HG03565 (cell line): Measurements from ENCODE around the gene SEC31A.
A peak's percentile ranks its signal among the peaks of the same experiment; 100 is the strongest.

ENCODE experiments used
- ATAC-seq: cut with Tn5 transposase; IDR thresholded peaks from one replicate; pipeline ENCODE4 v1.9.1; 2021; ENCODE audit warnings: mild to moderate bottlenecking, moderate library complexity; ENCODE audit not compliant: unreplicated experiment

The SEC31A gene

DNA sequence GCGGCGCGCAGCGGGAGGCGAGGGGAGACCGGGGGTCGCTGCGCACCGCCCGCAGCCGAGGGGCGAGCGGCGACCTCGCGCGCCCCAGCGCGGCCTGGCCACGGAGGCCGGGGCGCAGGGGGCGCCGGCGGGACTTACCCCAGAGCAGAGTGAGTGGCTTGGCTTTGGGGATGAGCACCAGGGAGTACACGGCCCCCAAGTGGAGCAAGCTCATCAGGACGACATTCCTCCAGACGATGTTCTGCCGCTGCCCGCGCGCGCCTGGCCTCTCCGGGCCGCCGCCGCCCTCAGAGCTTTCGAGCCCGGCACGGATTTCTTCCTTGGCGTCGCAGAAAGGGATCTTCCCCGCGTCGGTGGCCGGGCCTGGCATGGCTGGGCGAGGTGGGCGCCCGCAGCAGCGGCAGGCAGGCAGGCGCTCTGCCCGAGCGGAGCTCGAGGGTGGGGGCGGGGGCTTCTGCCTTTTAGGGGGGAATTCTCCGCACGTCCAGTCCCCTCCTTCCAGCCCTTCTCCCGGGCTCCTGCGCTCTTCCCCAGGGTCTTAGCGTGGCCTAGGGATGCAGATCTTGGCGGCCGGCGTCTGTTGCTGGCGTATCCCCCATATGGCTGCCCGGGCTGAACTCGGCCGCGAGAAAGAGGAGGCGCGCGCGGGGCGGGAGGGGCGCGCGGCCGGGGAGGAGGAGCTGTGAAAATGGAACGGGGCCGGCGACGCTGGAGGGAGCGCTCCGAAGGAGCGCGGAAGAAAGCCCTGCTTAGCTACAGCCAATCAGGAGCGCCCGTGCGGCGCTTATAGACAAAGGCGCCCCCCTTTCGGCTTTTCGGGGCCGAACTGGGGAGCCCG, 92.6 kb downstream of the SEC31A start, which contains the start of gene SCD5:
TSS of gene SCD5 (minus strand) at position 629 of the 838 bp plus-strand sequence. CDS start at position 370, 259 bp downstream.
- peak; percentile 78 for ATAC-seq

DNA sequence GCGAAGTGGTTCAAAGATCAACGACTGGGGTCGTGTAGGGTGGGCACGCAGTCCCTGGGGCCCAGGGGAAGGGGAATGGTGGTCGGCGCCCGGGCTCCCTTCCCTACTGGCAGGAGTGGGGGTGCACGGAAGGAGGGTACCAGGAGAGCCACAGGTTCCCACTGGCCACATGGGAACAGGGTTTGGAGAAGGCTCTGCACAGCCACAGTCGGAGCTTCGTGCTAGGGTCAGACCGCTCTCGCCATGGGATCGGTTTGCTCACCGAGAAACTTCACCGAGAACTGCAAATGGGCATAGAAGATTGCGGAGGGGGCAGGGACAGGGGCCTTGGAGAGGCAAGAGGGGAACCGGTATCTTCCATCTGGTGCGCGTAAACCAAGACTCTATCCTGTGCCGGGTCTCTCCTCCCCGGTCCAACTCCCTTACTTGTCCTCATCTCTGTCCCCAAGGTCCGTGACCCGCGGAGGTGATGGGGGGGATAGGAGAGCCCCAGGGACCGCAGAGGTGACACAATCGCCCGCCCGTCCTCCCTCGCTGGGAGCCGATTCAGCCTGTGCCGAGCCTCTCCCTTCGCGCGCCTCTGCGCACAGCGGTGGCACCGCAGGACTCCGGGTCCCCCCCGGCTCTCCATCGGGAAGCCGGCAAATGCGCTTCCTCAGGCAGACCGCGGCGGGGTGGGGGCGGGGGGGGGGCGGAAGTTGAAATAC, 93.4 kb downstream of the SEC31A start:
- ATAC-seq: no peak

DNA sequence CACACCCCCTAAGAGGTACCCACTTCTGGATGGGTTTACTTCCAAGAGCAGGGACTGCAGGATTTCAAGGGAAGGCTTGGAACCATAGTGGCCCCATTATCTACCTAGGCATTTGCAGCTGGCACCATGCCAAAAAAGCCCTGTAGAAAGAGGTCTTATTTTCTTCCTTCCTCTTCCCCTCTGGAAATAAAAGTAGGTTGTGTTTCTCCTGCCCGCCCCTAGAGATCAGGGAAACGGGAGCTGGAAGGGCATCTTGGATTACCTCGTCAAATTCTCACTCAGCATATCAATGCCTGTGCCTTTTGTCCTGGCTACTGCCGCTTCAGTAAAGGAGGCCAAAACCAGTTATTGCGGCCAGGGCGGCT, 93.9 kb downstream of the SEC31A start:
- no peak for ATAC-seq

DNA sequence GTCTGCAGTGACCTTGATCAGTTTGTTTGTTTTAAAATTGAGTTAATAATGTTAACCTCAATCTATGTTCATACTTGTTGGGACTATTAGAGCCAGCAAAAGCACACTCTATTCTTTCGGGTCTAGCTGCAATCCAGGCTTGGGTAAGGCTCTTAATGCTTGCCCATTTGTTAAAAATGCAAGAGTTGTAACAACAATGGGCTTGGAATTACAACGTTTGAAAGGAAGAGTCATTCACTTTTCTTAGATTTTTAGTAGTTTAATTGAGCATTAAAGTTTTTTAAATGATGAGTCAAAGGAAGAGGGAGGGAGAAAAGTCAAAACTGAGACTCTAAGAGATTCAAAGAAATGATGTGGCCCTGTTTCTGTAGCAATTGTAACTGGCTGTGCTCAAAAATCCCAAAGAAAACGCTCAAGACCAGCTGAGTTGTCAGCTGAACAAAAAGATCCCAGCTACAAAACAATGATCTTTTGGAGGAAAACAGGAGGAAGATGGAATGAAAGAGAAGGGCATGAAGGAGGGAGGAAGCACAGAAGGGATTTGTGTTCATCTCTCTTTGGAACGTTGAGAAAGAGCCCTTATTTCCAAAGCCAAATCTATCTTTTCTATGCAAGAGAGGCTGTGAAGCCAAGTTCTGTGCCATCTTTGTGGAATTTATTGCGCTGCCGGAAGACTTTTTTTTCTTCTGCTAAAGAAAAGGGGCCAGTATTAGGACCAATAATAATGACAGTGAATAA, 97.9 kb downstream of the SEC31A start:
- no peak for ATAC-seq

DNA sequence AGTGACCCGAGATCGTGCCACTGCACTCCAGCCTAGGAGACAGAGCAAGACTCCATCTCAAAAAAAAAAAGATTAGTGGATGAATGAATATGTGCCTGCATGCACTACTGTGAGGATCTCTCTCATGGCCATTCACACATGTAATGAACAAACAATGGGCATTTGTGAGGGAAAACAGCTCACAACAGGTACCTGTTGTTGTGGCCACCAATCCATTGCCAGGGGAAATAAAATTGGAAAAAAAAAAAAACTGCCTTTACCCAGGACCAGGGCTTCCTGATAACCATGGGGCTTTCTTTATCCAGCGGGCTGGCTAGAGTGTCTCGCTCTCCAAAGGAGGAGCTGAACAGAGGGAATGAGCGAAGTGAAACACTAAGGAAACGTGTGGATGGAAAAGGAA, 99.8 kb downstream of the SEC31A start:
- no peak for ATAC-seq

DNA sequence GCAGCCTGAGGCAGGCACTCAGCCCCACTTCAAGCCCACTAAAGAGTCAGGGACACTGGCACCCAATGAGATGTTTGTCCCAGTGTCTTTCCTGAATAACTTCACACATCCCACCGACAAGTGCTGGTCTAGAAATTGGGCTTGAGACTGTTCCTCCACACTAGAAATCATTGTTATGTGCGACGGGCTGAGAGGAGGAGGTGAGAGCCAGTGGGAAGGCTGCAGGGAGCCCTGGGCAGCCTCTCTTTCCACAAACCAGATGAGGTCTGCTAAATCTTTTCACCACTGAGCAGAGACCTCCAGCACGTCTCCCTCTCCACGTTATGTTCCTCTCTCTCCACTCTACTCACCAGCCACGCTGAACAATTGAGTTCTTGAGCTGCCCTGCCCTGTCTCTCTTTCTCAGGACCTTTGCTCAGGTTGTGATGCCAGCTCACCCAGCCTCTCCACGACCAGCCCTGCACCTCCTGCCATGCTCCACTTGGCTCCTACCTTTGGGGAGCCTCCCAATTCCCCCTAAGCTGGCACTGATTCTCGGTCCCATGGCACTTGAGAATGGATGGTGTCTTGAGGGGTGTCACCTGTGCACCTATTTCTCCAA, 100.8 kb downstream of the SEC31A start:
- ATAC-seq: no peak

DNA sequence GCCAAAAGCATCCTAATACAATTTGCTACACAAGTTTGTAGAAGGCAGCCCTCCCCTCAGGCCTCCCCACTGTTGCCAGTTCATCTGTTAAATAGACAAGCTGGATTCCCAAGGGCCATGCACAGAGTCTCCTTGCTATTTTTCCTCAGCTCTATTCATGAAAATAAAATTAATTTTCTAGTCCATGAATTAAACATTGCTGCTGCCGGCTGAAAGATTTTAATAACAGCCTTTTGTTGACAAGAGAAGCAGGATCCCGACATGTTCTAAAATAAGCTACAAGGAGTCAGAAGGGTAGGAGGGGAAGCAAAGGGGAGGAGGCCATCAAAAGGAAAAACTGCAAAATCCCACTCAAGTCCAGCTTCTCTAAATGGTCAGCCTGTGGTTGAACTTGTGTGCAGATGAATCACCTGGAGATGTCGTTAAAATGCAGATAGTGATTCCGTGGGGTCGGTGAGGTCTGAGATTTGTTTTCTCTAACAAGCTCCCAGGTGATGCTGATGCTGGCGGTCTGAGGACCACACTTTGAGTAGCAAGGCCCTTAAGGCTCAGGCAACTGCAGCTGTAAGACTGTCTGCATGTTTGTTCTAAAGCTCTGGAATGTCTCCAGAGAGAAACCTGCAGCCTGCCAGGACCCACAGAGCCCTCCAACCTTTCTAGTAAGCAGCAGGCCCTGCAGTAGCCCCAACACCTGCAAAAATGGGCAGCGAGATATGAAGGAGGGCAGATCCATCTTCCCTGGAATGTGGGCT, 101.8 kb downstream of the SEC31A start:
- no peak for ATAC-seq

DNA sequence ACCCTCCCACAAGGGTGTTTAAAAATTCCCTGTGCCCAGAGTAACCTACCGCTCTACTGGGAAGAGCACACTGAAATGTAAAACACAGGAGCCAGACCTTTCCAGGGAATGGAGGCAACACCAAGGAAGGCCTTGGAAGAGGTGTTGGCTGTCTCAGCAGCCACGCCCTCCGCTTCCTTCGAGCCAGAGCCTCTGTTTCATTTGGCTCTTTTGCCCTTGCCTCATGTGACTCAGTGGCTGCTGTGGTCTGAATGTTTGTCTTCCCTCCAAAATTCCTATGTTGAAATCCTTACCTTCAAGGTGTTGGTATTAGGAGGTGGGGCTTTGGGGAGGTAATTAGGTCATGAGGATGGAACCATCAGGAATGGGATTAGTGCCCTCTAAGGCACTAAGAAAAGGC, 103.6 kb downstream of the SEC31A start:
- no peak for ATAC-seq

DNA sequence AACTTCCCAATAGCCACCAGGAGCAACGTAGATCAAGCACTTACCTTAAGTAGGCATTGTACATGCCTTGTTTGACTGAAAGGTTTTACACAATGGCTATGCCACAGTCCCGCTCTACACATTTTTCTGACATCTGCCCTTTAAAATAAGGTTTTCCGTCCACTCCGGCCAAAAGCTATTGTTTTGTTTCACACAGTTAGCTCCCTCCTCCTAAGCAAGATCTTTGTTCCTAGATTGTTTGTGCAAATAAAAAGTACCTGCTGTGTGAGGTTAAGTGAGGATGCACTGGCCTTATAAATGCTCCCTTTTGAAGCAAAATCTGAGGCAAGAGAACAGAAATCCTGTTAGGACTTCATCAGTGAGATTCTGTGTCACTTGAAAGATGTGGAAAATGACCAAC, 104.1 kb downstream of the SEC31A start:
- no peak for ATAC-seq

DNA sequence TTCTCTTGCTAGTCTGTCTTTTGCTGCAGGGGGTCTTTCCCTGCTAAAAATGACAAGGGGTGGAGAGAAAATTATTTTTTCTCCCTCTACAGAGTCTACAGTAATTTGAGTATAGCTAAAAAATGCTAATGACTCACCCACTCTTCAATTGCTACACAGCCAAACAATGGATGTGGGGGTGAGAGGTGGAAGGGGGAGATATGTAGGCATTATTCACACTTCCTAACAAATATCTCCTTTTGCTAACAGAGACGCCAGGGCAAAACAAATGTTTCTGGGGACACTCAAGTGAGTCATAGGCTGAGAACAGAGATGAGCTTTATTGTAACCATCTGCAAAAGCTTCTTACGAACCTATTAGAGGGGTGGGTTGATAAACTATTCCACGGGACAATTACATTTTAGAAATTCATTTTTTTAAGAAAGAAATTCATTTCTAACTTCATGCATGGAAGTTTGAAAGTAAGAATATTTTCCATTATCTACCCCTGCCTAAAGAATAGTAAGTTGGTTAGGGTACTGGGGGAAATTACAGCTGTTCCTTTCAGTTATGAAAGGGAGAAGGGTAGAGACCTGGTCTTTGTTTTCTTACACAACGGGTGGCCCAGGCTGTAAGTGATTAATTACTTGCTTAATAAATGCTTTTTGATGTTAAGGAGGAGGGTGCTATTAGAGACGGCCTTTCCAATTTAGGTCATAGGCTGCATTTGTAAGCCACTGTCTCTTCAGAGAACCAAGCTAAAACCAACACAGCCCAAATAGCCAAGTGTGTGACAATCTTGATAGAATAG, 105.1 kb downstream of the SEC31A start:
- no peak for ATAC-seq

DNA sequence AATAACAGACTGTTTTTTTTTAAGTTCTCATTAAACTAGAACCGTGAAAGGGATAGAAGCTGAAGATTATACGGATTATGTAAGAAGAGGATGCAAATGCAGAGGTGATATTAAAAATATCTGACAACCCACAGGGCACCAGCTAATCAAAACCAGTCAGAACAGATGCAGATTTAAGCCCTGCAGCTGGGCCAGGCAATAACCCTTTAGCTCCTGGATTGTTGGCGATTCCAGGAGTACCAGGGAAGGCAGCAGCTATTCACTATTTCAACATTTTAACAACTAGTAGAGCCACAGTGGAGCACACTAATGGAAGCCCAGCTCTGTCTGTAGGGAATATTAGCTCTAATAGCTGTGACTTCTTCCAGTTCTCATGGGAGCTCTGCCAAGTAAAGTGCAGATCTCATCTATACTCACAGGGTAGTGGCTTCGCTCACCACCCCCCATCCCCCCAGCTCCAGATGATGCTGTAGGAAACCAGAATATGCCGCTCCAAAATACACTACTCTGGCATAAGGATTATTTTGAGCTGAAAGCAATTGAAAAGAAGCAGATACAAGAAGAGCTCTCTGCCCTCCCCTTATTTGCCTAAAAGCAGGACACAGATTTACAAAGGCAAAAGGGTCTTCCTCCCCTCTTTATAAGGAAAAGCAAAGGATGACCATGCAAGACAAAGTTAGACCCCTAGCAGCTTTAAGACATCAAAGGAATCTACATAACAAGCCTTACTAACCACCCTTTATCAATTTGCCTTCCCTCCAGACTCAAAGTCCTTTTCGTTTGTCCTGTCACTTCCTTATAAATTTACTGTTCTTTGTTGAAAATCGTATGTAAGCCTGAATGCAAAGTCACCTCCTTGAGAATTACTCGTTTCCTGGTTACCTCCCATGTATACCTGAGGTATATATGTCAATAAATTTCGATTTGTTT, 106.0 kb downstream of the SEC31A start:
- ATAC-seq: no peak

DNA sequence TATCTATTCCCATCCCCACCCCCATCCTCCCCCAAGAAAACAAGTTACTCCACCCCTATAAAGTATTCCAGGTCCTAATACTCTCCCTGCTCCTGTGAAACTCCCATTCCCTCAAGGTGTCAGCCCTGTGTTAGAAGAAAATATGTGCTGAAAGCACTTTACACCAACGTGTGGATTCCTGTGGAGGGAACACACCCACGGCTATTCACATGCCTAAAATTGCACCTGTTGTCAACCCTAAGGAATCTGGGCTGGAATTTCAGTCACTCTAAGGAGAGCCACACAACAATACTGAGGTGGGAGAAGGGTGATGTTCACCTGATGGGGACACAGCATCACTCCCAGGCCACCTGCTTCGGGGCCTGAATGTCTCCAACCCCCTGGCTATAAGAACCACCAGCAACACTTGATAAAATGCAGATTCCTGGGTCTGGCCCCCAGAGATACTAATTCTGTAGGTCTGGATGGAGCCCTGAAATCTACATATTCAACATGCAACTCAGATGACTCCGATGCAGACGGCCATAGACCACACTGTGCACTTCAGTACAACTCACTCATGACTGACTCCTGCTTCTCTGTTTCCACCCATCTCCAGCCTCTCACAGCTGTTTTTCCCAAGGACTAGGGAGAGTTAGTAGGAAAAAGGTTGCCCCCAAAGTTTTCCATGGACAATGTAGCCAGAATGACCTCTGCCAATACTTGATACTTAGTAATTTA, 108.2 kb downstream of the SEC31A start:
- ATAC-seq: no peak

DNA sequence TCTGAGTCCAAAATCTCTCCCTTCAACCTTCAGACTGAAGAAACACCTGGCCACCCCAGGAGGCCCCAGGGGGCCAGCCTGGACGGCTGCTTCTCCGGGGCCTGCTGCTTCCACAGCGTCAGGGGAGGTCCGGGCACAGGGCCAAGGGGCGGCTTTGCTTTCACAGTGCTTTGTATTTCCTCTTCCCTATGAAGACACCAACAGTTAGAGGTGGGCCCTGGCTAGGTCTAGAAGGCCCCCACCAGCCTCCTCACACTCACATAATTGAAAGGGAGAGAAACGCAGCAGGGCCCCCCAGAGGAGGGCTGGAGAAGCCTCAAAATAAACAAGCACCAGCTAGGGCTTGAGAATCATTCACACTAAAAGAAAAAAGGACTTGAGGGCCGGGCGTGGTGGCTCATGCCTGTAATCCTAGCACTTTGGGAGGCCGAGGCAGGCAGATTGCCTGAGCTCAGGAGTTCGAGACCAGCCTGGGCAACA, 110.2 kb downstream of the SEC31A start:
- ATAC-seq: peak; percentile 57

DNA sequence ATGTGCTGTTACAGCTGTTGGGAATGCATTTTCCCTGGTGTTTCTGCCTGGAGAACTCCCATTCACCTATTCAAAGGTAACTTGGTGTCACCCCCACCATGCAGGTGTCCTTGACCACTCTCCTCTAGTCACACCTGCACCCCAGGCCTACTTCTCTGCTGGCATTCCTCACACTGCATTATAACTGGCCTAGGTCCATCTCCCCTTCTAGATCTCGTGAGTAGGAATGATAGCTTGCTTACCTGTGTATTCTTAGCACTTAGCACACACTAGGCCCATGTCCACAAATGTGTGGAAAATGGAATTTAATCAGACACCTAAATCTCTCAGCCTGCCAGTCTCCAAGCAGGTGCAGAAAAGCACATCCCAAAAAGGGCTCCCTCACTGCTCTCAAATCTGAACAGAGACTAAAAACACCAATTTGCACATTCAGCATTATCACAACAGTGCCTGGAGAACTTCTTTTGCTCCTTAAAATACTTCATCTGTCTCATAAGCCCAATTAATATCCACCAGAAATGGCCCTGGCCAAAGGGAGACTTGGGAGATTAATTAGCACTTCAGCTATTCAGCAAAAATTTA, 110.7 kb downstream of the SEC31A start:
- ATAC-seq: no peak

DNA sequence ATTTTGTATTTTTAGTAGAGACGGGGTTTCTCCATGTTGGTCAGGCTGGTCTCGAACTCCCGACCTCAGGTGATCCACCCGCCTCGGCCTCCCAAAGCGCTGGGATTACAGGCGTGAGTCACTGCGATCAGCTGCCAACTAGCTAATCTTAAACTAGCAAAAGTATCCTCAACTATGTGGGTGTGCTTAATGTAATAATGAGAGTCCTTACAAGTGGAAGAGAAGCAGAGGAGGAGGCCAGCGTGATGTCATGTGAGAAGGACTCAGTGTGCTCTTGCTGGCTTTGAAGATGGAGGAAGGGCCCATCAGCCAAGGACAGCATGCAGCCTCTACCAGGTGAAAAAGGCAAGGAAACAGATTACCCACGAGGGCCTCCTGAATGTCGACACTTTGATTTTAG, 111.9 kb downstream of the SEC31A start:
- no peak for ATAC-seq

DNA sequence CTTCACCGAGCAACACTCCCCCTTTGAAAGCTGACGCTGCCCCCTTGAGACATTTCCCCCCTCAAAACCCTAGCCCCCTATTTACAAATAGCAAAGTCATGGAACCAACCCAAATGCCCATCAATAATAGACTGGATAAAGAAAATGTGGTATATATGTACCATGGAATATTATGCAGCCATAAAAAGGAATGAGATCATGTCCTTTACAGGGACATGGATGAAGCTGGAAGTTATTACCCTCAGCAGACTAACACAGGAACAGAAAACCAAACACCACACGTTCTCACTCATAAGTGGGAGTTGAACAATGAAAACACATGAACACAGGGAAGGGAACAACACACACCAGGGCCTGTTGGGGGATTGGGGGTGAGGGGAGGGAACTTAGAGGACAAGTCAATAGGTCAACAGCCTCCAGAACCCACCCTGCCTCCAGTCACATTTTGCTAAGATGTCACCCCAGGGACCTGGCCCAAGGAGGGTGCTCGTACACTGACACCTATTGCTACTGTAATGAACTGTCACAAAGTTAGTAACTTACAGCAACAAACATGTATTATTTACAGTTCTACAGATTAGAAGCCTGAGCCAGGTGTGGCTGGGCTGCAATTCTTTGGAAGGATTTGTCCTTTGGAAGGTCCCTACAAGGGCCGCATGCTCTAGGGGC, 113.0 kb downstream of the SEC31A start:
- ATAC-seq: no peak
